Transverse colon (tissue), 4 donors: ENCODE measurements around the gene DNAJA3. TPM values are rescaled to one million over a fixed set of nuclear protein-coding genes. Genes with fewer than 3 reads are reported as not detected.

Experiments used
- DNase-seq: peaks from one replicate; pipeline ENCODE4 v3.0.0-alpha.2; 2019
- H3K27ac ChIP-seq, 4 donors: fragments of 200-600 bp; sonication (generic); 2 replicates each; pipeline ENCODE4 v1.5.1; 2016 to 2018; ENCODE audit warnings: inconsistent platforms in 4 of 4
- H3K27me3 ChIP-seq: fragments of 200-600 bp; sonication (generic); 2 replicates; pipeline ENCODE4 v1.5.1; 2017; ENCODE audit warnings: inconsistent platforms
- H3K36me3 ChIP-seq, 4 donors: fragments of 200-600 bp; sonication (generic); 2 replicates each; pipeline ENCODE4 v1.5.1; 2017 to 2019; ENCODE audit warnings: inconsistent platforms in 4 of 4
- H3K4me1 ChIP-seq, 4 donors: fragments of 200-600 bp; sonication (generic); 2 replicates each; pipeline ENCODE4 v1.5.1; 2017 to 2020; ENCODE audit warnings: inconsistent platforms in 4 of 4
- H3K4me3 ChIP-seq, 4 donors: fragments of 200-600 bp; sonication (generic); 1 replicate in 1 of 4; 2 replicates in 3 of 4; pipeline versions ENCODE4 v1.5.1 to v1.6.1; 2017 to 2019; ENCODE audit warnings: inconsistent platforms in 4 of 4
- H3K9me3 ChIP-seq, 2 donors: fragments of 200-600 bp; sonication (generic); 2 replicates each; pipeline ENCODE4 v1.5.1; 2017 to 2019; ENCODE audit warnings: inconsistent platforms in 2 of 2
- CTCF ChIP-seq, 5 experiments: fragments of 200-600 bp in 3 of 5; fragments of 450-650 bp in 2 of 5; sonication (generic) in 3 of 5; IDR thresholded peaks; 1 replicate in 2 of 5; 2 replicates in 3 of 5; pipeline ENCODE4 v1.5.1; 2016 to 2017; ENCODE audit warnings: antibody characterized with exemption in 5 of 5, inconsistent platforms in 3 of 5, mild to moderate bottlenecking in 2 of 5, moderate library complexity in 1 of 5
- EP300 ChIP-seq: sonication (generic); formaldehyde crosslinking; IDR thresholded peaks from one replicate; pipeline ENCODE4 v1.6.1; 2017; ENCODE audit warnings: antibody characterized with exemption, low read depth
- POLR2A ChIP-seq: fragments of 450-650 bp; IDR thresholded peaks from one replicate; pipeline ENCODE4 v1.6.1; 2016; ENCODE audit warnings: antibody characterized with exemption, mild to moderate bottlenecking, moderate library complexity
- POLR2AphosphoS5 ChIP-seq, 3 donors: sonication (generic); formaldehyde crosslinking; IDR thresholded peaks; one replicate each; pipeline ENCODE4 v1.6.1; 2016; ENCODE audit warnings: antibody characterized with exemption in 3 of 3
- WGBS, 2 donors: methylation state at CpG; one replicate each; pipeline ENCODE4 v1.1.5; 2018; ENCODE audit warnings: low coverage in 1 of 2; 5-methylcytosine and 5-hydroxymethylcytosine counted together
- in situ Hi-C, 4 donors: fragments of 200-750 bp; cut with MboI; loops; one replicate each; pipeline versions ENCODE4 v1.15.0 to v1.15.1; 2017; ENCODE audit warnings: low sequenced_read_pairs in 3 of 4, low pct_ligation_motif_present in 1 of 4, low pct_unique_long_range_greater_than_20kb in 1 of 4
- intact Hi-C: fragments of 100-400 bp; cut with DNase I; formaldehyde crosslinking; loops from one replicate; pipeline ENCODE4 v1.15.1; 2023; ENCODE audit warnings: low total_unique reads
- total RNA-seq, 4 donors: library from RNA; depleted of rRNA; stranded (reverse); fragments of >200 nt; gene quantifications; one replicate each; pipeline ENCODE4 v1.1.0, GENCODE V29; 2016

DNAJA3 gene
- total RNA-seq, 4 donors from 2014 or later = 49.0 to 126 (median 75.5) TPM

- TF ChIP-seq EP300 (no peak), POLR2A (no peak), CTCF (IDR thresholded peaks at IDR 0.05) (no peak), POLR2AphosphoS5 (IDR thresholded peaks at IDR 0.05) (no peak)
- WGBS, 2 donors = 89 to 92% methylated on average over 1 of the region's 1 CpG
These were observed 56.3 kb downstream of the DNAJA3 start for GRCh38 chr16:4481963-4482362.

GRCh38 chr16:4486126-4486893 is 60.6 kb downstream of the DNAJA3 start:
- intact Hi-C loops (no loop called here), in situ Hi-C loops (no loop called here)
- peaks cover 0 to 9% (median 0%) of the 10 kb centered on the region in 4 donors for H3K4me1 ChIP-seq
- no peaks in the 10 kb centered on the region for H3K9me3 ChIP-seq
- peak overlapping the region; percentile 19 to 51 (median 28) for H3K27ac ChIP-seq
- 95 to 100% methylated on average over 1 to 3 of the region's 3 CpGs for WGBS, 2 donors
- peak in 2 of 3 donors; percentile 27 to 39 for TF ChIP-seq POLR2AphosphoS5 (IDR thresholded peaks at IDR 0.05)
- no peak for TF ChIP-seq POLR2A
- H3K4me3 ChIP-seq = no peak overlapping the region
- no peak for DNase-seq
- H3K27me3 ChIP-seq = no peaks in the 10 kb centered on the region
- H3K36me3 ChIP-seq = peaks cover 0 to 15% (median 0%) of the 10 kb centered on the region in 4 donors

More at GRCh38 chr16:4481963-4482362, 56.3 kb downstream of the DNAJA3 start:
- intact Hi-C loops = no loop called here
- Histone ChIP-seq H3K27ac (no peak overlapping the region), H3K4me1 (peaks cover 0 to 14% (median 1%) of the 10 kb centered on the region in 4 donors), H3K27me3 (no peaks in the 10 kb centered on the region), H3K4me3 (no peak overlapping the region), H3K36me3 (peaks cover 0 to 15% (median 0%) of the 10 kb centered on the region in 4 donors), H3K9me3 (no peaks in the 10 kb centered on the region)
- DNase-seq = no peak
- in situ Hi-C loops = no loop called here

DNA sequence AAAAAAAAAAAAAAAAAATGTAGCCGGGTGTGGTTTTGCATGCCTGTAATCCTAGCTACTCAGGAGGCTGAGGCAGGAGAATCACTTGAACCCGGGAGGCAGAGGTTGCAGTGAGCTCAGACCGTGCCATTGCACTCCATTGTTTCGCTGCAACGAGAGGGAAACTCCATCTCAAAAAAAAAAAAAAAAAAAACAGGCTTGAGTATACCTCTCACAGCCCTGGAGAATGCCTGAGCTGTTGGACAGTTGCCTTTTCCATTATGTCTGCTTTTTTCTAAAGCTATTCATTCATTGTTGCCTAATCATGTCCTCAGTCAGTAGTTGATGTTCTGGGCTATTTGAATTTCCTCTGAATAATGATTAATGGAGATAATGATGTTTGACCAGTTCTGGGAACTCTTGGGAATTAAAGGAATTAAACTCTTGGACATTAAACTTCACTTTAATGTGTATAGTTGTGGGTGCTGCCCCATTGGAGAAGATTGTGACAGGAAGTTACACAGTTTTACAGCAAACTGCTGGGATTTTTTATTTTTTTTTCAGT is 62.4 kb downstream of the DNAJA3 start:
- WGBS, 2 donors = 75 to 84% methylated on average over 5 of the region's 5 CpGs
- H3K9me3 ChIP-seq = no peaks in the 10 kb centered on the region
- H3K27ac ChIP-seq = peak overlapping the region in 3 of 4 donors; percentile 3 to 49 (median 22)
- H3K27me3 ChIP-seq = no peaks in the 10 kb centered on the region
- intact Hi-C loops = no loop called here
- DNase-seq = no peak
- no peak for TF ChIP-seq POLR2AphosphoS5 (IDR thresholded peaks at IDR 0.05)
- TF ChIP-seq EP300 = no peak
- TF ChIP-seq POLR2A = no peak
- no peak for TF ChIP-seq CTCF (IDR thresholded peaks at IDR 0.05)
- H3K4me3 ChIP-seq = no peak overlapping the region
- H3K36me3 ChIP-seq = peaks cover 0 to 15% (median 0%) of the 10 kb centered on the region in 4 donors
- peaks cover 0 to 9% (median 0%) of the 10 kb centered on the region in 4 donors for H3K4me1 ChIP-seq
- in situ Hi-C loops = no loop called here

GRCh38 chr16:4488499-4488967 is 62.9 kb downstream of the DNAJA3 start:
- Histone ChIP-seq H3K27ac (peak overlapping the region; percentile 3 to 49 (median 42)), H3K4me3 (no peak overlapping the region), H3K27me3 (no peaks in the 10 kb centered on the region), H3K36me3 (peaks cover 0 to 15% (median 0%) of the 10 kb centered on the region in 4 donors), H3K4me1 (peaks cover 0 to 9% (median 0%) of the 10 kb centered on the region in 4 donors), H3K9me3 (no peaks in the 10 kb centered on the region)
- in situ Hi-C loops (no loop called here), intact Hi-C loops (no loop called here)
- no peak for DNase-seq
- TF ChIP-seq CTCF (IDR thresholded peaks at IDR 0.05) (no peak), EP300 (no peak), POLR2AphosphoS5 (IDR thresholded peaks at IDR 0.05) (no peak), POLR2A (no peak)
- 89 to 100% methylated on average over 1 of the region's 1 CpG for WGBS, 2 donors
